KOPT-K1 (cell line): ENCODE results near the gene SHISA9.

Experiments used
- H3K27ac ChIP-seq: fragments of 200-600 bp; sonication (generic); 2 replicates; pipeline ENCODE4 v1.5.1; 2016; ENCODE audit warnings: antibody characterized with exemption, mild to moderate bottlenecking, low read depth, low read length; ENCODE audit not compliant: poor library complexity, severe bottlenecking
- H3K36me3 ChIP-seq: fragments of 200-600 bp; sonication (generic); 2 replicates; pipeline ENCODE4 v1.5.1; 2017; ENCODE audit warnings: antibody characterized with exemption, mild to moderate bottlenecking, low read length, moderate library complexity; ENCODE audit not compliant: insufficient read depth
- H3K9me3 ChIP-seq: fragments of 200-600 bp; sonication (generic); 2 replicates; pipeline ENCODE4 v1.5.1; 2017; ENCODE audit warnings: antibody characterized with exemption, low read length, mild to moderate bottlenecking; ENCODE audit not compliant: insufficient read depth, poor library complexity, severe bottlenecking

The SHISA9 gene

DNA sequence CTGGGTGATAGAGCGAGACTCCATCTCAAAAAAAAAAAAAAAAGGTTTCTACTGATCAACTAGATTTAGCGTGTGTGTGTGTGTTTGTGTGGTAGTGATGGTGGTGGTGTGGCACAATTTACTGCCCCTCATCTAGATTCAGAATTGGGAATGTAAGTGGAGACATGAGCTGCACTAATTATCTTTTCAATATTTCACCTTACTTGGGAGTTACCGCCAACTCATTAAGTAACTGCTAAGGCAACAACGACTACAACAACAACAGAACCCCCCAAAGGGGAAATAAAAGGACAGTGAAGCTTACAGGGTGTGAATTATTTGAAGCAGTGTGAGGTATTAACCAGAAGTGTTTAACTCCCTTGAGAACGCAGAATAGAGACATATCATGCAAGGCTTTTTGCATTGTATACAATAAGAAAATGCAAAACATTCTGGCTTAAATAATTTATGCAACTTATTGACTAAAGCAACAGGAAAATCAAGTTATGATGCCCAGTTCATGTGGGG is 180.5 kb downstream of the SHISA9 start:
- no peaks in the 10 kb centered on the region for H3K36me3 ChIP-seq
- H3K27ac ChIP-seq: no peak overlapping the region

DNA sequence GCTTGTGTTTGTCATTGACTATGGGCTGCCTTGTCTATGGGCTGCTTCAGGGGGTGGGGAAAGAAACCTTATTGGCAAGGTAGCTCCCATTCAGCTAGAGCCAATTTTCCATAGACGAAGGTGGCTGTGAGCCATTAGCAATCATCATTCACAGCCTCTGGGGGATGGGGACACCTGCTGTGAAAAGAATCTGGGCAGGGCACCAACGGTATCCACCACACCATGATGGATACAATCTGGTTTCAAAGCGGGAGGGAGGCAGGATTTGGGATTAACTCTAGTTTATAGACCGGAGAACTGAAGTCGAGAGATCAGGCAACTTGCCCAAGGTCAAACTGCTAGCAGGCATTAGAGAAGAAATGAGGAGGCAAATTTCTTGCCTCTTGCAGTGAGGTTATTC is 182.3 kb downstream of the SHISA9 start:
- Histone ChIP-seq H3K36me3 (no peaks in the 10 kb centered on the region), H3K27ac (no peak overlapping the region), H3K9me3 (no peaks in the 10 kb centered on the region)

More for the DNA sequence above, 180.5 kb downstream of the SHISA9 start:
- H3K9me3 ChIP-seq: no peaks in the 10 kb centered on the region

DNA sequence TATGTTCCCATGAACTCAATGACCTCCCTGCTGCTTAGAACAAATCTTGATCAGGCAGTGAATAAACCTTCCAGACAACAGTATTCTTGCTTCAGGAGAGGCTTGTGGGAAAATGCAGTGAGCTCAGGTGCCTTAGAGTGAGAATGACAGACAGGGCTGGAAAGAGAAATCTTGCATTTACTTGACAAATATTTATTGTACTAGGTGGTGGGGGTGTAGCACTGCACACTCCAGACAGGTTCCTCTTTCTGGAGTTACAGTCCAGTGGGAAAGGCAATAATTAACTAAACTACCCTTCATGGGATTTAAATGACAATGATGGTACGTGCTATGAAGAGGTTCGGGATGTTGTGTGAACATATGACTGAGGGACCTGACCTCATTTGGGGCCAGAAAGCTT is 182.9 kb downstream of the SHISA9 start:
- Histone ChIP-seq H3K27ac (no peak overlapping the region), H3K36me3 (no peaks in the 10 kb centered on the region), H3K9me3 (no peaks in the 10 kb centered on the region)

GRCh38 chr16:13093661-13094060 is 192.3 kb downstream of the SHISA9 start:
- peaks cover 4% of the 10 kb centered on the region for H3K9me3 ChIP-seq
- H3K27ac ChIP-seq: no peak overlapping the region
- no peaks in the 10 kb centered on the region for H3K36me3 ChIP-seq

DNA sequence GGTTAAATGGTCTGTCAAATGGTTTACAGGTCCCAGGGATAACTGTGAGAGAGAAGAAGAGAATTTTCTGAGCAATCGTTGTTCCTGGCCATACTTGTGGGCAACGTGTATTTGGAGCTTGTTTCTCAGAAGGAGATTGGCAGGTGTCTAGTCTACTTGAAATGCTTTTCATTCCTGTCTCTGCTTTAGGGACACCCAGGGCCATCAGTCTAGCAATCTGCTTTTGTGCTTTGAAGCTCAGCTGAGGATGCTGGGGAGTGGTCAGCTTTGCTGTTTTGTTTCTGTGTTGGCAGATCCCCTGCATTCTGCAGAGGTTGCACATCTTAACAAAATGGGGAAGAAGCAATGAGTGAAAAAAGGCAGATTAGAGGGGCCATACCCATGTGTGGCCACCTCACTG is 193.7 kb downstream of the SHISA9 start:
- peaks cover 4% of the 10 kb centered on the region for H3K9me3 ChIP-seq
- no peaks in the 10 kb centered on the region for H3K36me3 ChIP-seq
- H3K27ac ChIP-seq: no peak overlapping the region

- H3K36me3 ChIP-seq: no peaks in the 10 kb centered on the region
- no peak overlapping the region for H3K27ac ChIP-seq
Measured at GRCh38 chr16:13098536-13098935, 197.1 kb downstream of the SHISA9 start.

GRCh38 chr16:13099822-13100221 is 198.4 kb downstream of the SHISA9 start:
- no peaks in the 10 kb centered on the region for H3K9me3 ChIP-seq
- no peaks in the 10 kb centered on the region for H3K36me3 ChIP-seq
- no peak overlapping the region for H3K27ac ChIP-seq

More at GRCh38 chr16:13098536-13098935, 197.1 kb downstream of the SHISA9 start:
- no peaks in the 10 kb centered on the region for H3K9me3 ChIP-seq

GRCh38 chr16:13100970-13101369 is 199.6 kb downstream of the SHISA9 start:
- no peaks in the 10 kb centered on the region for H3K36me3 ChIP-seq
- no peak overlapping the region for H3K27ac ChIP-seq
- H3K9me3 ChIP-seq: no peaks in the 10 kb centered on the region

DNA sequence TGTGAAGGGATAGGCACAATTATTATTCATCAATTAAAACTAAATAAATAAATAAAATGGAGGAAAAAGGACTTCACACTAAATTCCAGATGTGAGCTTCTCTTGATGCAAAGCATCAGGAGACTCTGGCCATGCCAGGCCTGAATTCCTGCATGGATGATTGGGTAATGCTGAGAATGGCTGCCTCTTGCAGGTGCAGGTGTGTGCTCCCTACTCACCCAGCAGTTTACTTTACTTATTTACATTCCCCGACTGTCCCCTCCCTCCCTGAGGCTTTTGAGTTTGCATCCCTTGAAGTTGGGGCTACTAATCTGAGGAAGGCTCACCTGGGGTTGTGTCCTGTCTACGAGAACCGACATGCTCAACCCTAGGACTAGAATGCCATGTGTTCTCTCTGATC is 200.4 kb downstream of the SHISA9 start:
- no peaks in the 10 kb centered on the region for H3K9me3 ChIP-seq
- H3K36me3 ChIP-seq: no peaks in the 10 kb centered on the region

DNA sequence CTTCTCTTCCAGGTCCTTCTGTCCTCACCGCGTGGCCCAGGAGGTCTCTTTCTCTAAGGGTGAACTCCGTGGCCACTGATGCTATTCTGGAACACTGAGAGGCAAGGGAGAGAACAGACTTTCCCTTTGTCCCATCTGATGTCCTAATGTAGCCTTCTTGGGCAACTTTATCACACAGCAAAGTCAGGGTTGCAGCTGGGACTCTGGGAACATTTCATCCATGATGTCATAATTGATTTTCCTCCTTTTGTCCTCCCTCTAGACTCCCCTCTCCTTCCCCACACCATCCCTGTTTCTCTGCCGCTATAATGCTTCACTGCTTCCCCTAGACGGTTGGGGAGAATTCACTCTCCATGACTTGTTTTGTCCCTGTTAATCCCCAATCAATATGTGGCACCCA is 201.0 kb downstream of the SHISA9 start:
- no peaks in the 10 kb centered on the region for H3K9me3 ChIP-seq
- H3K36me3 ChIP-seq: no peaks in the 10 kb centered on the region
- H3K27ac ChIP-seq: no peak overlapping the region

More for the DNA sequence above, 200.4 kb downstream of the SHISA9 start:
- H3K27ac ChIP-seq: no peak overlapping the region

DNA sequence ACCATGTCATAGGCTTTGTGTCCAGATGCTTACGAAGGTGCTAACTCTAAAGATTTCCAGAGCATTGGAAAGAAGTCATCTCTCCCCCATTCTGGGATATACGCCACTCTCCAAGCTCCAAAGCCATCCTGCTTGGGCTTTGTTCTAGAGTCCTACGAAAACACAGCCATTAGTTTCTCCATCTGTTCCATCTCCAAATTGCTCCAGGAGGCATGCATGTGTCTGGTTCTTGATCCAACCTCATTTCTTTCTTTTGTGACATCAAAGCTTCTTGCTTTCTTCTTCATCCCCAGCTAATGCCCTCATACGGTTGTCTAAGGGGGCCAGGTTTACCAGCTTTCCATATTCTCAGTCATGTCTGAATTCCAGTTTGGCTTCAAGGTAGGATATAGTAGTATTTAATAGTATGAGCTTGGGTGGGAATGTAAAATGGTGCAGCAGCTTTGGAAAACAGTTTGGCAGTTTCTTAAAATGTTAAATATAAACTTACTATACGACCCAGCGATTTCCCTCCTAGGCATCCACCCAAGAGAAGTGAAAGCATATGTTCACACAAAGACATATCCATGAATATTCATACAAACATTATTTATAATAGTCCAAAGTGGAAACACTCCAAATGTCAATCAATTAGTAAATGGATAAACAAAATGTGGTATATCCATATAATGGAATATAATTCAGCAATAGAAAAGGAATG is 202.6 kb downstream of the SHISA9 start:
- H3K9me3 ChIP-seq: no peaks in the 10 kb centered on the region
- H3K36me3 ChIP-seq: no peaks in the 10 kb centered on the region
- no peak overlapping the region for H3K27ac ChIP-seq

DNA sequence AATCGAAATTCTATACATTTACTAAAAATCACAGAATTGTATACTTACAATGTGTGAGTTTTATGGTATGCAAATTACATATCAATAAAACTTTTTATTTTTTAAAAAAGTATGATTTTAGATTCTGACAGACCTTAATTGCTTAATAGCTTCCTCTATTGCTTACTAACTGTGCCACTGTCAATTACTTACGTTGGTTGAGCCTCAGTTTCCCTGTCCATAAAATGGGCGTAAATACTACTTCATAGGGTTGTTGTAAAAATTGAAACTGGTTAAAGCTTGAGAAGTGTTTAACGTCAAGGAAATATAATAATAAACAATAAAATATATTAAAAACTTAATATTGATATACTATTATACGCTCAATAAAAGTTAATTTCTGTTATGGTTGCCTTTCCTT is 203.4 kb downstream of the SHISA9 start:
- no peaks in the 10 kb centered on the region for H3K9me3 ChIP-seq
- H3K36me3 ChIP-seq: no peaks in the 10 kb centered on the region
- H3K27ac ChIP-seq: no peak overlapping the region

DNA sequence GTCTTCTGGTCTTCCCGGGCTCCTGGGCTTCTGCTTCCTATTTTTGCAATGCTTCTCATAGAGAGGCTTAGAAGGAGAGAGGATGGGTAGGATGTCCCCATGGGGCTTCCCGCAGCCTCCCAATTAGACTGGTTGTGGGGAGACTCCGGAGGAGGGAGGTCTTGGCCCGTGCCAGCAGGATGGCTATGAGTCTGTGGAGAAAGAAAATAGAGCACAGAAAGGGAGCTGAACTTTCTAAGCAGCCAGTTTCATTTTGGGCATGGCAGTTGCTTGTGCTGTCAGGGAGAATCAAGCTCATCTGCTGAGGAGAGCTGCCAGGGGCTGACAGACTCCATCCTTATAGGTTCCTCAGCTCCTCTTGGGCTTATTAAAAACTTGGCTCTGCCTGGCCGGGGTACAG is 204.0 kb downstream of the SHISA9 start:
- Histone ChIP-seq H3K27ac (no peak overlapping the region), H3K36me3 (no peaks in the 10 kb centered on the region), H3K9me3 (no peaks in the 10 kb centered on the region)

- Histone ChIP-seq H3K9me3 (no peaks in the 10 kb centered on the region), H3K27ac (no peak overlapping the region), H3K36me3 (no peaks in the 10 kb centered on the region)
Measured at GRCh38 chr16:13106464-13106863, 205.1 kb downstream of the SHISA9 start.

- Histone ChIP-seq H3K27ac (no peak overlapping the region), H3K9me3 (no peaks in the 10 kb centered on the region), H3K36me3 (no peaks in the 10 kb centered on the region)
Measured at GRCh38 chr16:13108126-13108525, 206.7 kb downstream of the SHISA9 start.

- Histone ChIP-seq H3K36me3 (no peaks in the 10 kb centered on the region), H3K27ac (no peak overlapping the region), H3K9me3 (no peaks in the 10 kb centered on the region)
Measured at GRCh38 chr16:13109171-13109570, 207.8 kb downstream of the SHISA9 start.
